HG02870 (cell line): ENCODE measurements around the gene GJB3.
"Not testable (repeated sequence)": the region's sequence is repeated elsewhere in the genome, so short reads cannot be mapped to it uniquely, and the experiment has no call there.

Experiments used
- ATAC-seq: cut with Tn5 transposase; IDR thresholded peaks from one replicate; pipeline ENCODE4 v1.9.1; 2021; ENCODE audit warnings: mild to moderate bottlenecking, moderate library complexity; ENCODE audit not compliant: unreplicated experiment

Gene GJB3

DNA sequence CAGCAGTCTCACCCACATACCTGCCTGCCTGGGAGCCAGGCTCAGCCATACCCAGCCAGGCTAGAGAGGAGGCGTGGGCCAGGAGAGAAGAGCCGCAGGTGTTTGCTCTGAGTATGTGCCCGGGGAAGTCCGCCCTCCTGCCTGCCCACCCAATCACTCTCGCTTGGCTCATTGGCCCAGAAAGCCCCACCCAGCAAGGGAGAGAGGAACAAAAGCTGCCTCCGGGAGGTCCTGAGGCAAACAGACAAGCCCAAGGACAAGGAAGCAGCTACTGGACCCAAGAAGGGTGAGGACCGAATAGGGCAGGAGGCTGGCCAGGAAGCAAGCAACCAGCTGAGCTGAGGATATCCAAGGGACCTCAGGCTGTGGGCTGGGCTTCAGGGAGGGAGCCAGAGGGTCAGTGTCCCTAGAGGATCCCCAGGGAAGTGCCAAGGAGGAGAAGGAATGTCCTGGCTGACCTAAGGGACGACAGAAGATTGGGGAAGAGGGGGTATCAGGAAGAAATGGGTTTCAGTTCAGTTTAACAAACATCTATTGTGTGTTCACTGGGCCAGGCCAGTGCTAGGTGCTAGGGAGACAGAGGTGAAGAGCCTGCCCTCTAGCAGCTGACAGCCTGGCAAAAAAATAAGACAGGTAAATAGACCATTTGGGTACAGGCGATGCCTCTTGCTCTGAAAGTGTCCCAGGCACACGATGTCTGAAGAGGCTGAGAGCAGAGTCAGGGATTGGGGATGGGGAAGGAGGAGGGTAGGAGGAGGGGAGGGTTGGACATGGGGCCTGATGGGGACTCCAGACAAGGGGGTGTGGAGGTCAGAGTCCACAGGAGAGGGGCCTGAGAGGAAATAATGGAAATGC is 21.3 kb upstream of the GJB3 start, which contains the start of gene GJB4:
TSS of gene GJB4 (plus strand) at position 238 of the 855 bp plus-strand sequence. CDS start 1,515 bp downstream, outside the sequence.
- no peak for ATAC-seq

DNA sequence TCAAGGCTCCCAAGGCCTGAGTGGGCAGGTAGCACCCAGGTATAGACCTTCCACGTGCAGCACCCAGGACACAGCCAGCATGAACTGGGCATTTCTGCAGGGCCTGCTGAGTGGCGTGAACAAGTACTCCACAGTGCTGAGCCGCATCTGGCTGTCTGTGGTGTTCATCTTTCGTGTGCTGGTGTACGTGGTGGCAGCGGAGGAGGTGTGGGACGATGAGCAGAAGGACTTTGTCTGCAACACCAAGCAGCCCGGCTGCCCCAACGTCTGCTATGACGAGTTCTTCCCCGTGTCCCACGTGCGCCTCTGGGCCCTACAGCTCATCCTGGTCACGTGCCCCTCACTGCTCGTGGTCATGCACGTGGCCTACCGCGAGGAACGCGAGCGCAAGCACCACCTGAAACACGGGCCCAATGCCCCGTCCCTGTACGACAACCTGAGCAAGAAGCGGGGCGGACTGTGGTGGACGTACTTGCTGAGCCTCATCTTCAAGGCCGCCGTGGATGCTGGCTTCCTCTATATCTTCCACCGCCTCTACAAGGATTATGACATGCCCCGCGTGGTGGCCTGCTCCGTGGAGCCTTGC is 19.7 kb upstream of the GJB3 start:
- ATAC-seq: no peak

DNA sequence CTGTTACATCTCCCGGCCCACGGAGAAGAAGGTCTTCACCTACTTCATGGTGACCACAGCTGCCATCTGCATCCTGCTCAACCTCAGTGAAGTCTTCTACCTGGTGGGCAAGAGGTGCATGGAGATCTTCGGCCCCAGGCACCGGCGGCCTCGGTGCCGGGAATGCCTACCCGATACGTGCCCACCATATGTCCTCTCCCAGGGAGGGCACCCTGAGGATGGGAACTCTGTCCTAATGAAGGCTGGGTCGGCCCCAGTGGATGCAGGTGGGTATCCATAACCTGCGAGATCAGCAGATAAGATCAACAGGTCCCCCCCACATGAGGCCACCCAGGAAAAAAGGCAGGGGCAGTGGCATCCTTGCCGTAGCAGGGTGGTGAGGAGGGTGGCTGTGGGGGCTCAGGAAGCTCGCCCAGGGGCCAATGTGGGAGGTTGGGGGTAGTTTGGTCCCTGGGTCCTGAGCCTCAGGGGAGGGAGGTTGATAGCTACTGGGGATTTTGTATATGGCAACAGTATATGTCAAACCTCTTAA is 19.2 kb upstream of the GJB3 start:
- no peak for ATAC-seq

DNA sequence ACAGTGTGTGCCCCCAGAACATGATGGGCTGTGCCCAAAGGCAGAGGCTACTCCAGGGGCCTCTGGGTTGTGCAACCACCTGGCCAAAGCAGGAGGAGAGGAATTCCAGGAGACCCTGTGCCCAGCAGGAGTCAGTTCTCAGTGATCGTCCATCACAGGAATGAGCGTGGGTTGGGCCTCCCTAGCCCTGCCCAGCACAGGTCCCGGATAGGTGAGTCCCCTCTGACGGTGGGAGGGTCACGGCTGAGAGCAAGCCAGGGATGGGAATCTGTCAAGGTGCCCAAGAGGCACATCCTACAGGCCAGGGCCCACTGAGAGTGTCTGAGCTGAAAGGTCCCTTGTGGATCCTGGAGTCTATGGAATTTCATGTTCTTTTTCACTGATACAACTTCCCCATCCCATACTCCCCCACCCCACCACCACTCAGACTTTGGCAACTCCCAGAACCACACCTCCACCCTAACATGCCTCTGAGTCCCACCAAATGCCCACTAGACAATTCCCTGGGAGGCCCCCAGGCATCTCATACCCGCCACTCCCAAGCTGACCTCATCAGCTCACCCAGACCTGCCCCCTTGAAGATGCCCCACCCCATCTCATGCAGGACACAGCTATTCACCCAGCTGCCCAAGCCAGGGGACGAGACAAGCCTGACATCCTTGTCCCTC is 18.4 kb upstream of the GJB3 start:
- no peak for ATAC-seq

DNA sequence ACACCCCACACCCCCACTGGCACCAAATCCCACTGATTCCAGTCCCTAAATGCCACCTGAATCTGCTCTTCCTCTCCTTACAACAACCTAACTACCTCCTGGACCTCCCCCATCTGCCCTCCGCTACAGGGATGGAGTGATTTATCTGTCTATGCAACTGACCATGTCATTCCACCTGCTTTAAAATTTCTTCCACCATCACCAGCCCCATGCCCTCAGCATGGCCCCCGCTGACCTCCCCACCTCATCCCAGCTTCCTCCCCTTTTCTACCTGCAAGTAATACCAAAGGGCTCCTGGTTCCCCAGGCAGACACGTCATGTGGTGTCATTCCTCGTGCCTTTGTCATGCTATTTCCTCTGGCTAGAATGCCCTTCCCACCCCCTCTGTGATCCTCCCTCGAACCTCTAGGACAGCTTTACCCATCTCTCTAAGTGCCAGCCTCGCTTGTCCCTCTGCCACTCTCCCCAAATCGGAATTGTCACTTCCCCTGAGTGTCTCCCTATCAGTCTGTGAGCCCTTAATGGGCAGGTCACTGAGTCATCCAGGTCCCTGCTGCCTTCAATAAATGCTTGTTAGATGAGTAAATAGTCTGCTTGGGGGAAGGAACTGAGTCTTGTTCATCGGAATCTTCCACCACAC is 17.8 kb upstream of the GJB3 start:
- no peak for ATAC-seq

DNA sequence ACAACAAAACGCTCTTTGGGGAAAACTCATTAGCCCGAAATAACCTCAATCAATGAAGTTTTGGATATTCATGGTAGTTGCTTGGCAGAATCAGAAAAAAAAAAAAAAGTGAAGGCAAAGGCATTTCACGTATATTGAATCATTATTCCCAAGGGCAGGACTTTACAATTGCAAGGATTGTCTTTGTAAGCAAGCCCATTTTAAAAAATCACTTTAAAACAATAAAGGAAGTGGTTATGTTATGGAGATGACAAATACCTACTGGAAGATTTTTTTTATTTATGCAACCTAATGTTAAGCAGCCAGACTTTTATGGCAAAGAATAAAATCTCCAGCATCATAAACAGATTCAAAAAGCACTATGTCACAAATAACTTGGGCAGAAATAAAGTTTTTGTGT is 12.2 kb upstream of the GJB3 start:
- no peak for ATAC-seq

DNA sequence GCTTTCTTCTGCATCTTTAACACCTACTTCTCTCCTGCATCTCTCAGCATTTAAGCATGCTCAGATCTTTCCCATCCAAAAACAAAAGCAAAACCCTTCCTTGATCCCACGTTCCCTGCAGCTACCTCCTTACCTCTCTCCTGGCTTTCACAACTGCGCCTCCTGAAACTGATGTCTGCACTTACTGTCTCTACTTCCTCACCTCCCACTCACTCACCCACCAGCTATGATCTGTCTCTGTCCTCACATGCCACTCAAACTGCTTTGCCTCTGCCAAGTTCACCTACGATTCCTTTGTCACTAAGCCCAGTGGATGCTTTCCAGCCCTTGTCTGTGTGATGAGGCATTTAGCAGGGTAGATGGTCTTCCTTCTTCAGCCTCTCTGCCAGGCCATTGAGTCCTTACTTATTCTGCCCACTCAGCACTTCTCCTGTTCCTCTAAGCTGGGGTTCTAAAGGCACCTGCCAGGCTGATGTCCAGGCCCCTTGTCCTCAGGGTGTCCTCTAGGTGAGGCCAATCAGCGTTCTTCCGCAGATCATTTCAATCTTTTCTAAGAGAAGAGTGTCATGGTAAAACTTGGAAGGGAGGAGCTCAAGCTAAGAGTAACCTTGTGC is 10.0 kb upstream of the GJB3 start:
- no peak for ATAC-seq

DNA sequence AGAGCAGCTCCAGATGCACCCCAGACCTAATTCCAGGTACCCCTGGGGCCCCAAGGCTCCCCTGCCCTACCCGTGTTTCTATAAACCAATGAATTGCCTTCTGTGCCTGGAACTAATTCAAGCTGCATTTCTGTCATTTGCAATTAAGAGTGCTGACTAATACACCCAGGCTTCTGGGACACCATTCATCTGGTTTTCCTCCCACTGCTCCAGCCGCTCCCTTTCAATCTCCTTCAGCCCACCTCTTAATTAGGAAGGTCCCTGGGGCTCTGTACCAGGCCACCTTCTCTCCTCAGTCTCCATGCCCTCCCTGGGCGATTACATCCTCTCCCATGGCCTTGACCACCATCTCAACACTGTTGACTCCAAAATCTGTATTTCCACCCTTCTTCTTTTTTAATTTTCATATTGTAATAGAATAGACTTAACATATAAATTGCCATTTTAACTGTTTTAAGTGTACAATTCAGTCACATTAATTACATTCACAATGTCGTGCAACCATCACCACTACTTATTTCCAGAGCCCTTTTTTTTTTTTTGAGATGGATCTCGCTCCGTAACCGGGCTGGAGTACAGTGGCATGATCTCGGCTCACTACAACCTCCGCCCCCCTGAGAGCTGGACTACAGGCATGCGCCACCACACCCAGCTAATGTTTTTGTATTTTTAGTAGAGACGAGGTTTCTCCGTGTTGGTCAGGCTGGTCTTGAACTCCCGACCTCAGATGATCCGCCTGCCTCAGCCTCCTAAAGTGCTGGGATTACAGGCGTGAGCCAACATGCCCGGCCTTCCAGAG is 9.2 kb upstream of the GJB3 start:
- ATAC-seq: no peak

DNA sequence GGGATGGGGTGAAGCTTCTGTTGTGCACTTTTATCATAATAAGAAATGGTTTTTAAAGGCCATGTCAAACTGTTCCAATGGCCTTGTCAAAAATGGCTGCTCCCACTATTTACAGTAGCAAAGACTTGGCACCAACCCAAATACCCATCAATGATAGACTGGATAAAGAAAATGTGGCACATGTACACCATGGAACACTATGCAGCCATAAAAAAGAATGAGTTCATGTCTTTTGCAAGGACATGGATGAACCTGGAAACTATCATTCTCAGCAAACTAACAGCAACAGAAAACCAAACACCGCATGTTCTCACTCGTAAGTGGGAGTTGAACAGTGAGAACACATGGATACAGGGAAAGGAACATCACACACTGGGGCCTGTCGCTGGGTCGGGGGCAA is 7.9 kb upstream of the GJB3 start:
- not testable (repeated sequence) for ATAC-seq

DNA sequence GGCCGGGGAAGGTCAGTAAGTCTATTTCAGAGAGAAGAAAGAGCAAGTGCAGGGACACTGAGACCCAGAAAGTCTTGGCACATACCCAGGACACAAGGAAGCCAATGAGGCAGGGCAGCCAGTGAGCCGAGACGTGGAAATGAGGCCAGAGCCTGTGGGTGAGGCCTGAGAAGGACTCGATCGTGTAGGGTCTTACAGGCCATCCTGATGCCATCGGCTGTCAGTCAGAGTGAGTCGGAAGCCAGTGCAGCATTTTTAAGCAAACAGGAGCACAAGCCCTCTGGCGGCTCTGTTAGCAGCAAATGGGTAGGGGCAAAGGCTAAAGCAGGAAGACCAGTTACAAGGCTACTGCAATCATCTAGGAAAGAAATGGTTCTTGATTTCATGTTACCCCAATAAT is 6.1 kb upstream of the GJB3 start:
- no peak for ATAC-seq

DNA sequence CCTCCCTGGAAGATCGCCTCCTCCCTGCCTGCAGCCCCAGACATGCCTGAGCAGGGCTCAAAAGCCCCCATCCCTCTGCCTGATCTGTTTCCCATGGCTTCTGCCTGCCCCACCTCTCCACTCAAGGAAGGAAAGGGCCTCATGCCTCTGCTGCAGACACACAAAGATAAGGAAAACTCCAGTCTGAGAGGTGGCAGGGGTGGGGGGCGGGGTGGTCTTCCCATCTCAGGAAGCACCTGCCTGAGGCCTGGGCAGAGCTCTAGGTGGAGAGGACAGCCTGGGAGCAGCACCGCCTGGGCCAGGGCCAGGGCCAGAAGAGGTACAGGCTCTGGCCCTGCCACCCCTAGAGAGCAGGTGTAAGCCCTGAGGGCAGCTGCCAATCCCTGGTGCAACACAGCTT is 4.1 kb upstream of the GJB3 start:
- ATAC-seq: no peak

DNA sequence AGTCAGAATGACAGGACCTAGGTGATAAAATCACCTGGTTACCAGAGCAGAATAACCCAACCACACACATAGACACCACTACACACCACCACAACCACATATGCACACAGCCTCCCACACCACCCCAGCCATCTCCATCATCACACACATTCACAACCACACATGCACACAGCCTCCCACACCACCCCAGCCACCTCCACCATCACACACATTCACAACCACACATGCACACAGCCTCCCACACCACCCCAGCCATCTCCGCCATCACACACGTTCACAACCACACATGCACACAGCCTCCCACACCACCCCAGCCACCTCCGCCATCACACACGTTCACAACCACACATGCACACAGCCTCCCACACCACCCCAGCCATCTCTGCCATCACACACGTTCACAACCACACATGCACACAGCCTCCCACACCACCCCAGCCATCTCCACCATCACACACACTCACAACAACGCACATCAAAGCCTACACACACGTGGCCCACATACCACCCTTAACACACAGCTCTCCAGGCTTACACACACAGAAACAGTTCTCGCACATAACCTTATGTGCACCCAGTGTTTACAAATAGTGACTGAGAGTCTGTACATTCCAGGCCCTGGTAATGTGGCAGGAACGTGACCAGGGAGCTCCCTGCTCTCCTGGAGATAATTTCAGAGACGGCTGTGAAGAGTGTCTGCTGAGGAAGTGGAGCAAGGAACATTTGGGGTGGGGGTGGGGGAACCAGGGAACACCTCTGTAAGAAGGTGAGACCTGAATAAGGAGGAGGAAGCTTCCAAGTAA is 3.3 kb upstream of the GJB3 start:
- no peak for ATAC-seq

DNA sequence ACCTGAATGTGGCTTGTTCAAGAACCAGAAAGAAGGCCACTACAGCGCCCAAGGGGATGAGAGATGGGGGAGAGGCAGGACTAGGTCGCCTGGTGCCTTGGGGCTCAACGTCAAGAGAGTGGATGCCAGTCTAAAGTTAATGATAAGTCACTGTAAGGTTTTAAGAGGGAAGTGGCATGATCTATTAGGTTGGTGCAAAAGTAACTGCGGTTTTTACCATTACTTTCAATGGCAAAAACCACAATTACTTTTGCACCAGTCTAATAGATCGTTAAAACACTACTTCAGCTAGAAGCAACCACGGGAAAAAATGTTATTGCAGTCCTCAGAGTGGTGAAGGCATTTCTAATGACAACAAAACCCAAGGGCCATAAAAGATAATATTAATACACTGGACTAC is 2.6 kb upstream of the GJB3 start:
- ATAC-seq: no peak

DNA sequence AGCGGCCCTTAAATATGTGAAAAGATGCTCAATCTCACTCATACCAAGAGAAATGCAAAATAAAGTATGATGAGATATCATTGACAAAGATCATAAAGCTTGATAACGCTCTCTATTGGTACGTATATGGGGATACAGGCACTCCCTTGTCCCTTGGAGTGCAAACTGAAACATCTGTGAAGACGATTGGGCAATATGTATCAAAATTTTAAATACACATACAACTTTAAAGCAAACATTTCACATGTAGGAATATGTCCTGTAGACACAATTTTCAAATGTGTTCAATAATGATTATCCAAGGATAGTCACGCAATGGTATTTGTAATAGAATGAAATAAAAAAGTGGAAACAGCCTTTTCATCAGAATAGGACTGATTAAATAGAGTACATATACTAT is 2.0 kb upstream of the GJB3 start:
- no peak for ATAC-seq

DNA sequence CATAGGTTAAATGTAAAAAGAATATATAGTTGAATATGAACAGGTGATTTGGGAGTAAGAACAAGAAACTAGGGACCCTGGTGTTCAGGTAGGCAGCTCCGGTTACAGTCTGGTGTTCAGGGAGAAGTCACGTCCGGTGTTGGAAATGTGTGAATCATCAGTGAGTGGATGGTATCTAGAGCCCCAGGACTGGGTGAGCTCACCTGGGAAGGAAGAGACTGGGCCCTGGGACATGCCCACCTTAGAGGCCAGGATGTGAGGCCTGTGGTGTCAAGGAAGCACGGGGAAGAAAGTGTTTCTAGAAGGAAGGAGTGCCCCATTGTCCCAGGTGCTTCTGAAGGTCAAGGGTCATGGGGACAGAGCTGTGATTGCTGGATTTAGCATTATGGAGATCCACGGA is 1.5 kb upstream of the GJB3 start:
- no peak for ATAC-seq

DNA sequence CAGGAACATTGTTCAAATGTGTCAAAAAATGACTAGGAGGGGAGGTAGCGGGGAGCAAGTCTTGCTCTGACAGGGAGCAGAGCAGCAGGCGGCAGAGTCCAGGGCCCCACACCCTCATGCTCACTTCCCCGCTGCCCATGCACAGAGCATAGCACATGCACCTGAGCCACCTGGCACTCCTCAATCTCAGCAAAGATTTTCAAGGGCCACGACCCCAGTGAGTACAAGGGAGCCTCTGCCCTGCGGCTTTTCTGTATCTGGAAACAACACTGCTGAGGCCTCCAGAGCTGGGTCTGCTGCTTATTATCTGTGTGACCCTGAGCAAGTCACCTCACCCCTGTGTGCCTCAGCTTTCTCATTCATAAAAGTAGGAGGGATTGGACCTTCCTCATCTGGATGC is 1.1 kb upstream of the GJB3 start:
- no peak for ATAC-seq

DNA sequence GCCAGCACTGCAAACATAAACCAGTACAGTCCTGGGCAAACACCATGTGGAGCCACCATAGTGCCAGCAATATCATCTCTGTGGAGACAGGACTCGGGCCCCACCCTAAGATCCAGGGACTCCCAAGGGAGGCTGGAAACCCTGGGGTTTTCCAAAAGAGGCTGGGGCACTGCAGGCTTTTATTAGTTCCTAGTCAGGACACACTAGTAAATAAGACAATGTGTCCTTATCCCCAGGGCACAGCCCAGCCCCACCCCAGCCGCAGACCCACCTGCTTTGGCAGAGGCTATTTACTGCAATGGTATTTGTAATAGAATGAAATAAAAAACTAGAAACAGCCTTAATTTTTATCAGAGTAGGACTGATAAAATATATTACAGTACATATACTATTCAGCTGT is 486 bp upstream of the GJB3 start:
- ATAC-seq: no peak

DNA sequence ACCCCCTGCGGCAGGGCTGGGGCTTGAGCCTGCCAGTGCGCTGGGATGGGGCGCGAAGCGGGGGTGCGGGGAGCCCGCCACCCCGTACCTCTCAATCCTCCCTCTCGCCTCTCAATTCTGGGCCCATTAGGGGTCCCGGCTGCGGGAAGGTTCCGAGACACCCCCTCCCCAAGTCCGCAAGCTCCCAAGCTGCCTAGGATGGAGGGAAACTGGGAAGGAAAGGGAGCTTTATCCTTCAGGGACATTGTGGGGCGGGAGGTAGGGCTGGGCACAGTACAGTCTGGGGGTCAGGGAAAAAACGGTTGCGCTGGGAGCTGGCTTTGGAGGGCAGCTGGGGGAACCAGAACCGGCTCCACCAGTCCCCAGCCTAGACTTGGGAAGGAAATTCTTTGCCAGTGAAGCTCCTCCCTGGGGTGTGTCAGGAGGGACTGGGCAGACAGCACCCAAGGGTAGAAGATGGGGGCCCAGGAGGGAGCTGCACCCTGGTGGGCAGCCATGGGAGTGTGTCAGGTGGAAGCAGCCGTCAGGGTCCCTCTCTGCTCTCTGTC is 904 bp downstream of the GJB3 start:
- no peak for ATAC-seq

DNA sequence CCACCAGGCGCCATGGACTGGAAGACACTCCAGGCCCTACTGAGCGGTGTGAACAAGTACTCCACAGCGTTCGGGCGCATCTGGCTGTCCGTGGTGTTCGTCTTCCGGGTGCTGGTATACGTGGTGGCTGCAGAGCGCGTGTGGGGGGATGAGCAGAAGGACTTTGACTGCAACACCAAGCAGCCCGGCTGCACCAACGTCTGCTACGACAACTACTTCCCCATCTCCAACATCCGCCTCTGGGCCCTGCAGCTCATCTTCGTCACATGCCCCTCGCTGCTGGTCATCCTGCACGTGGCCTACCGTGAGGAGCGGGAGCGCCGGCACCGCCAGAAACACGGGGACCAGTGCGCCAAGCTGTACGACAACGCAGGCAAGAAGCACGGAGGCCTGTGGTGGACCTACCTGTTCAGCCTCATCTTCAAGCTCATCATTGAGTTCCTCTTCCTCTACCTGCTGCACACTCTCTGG is 3.8 kb downstream of the GJB3 start:
- ATAC-seq: no peak
